IMR-90 (cell line): ENCODE measurements around the gene SHISA8. TPM values are rescaled to one million over a fixed set of nuclear protein-coding genes. Genes with fewer than 3 reads are reported as not detected.

ENCODE experiments used
- ATAC-seq: fragments of 200-7000 bp; cut with Tn5 transposase; 2 replicates; pipeline ENCODE4 v1.9.1; 2020; ENCODE audit warnings: low read depth, mild to moderate bottlenecking, moderate library complexity
- BruUV-seq: library from RNA; stranded (reverse); fragments of 400-500 nt; replicated peaks from 2 replicates; lab custom pipeline; 2021; lab: Mats Ljungman, UMichigan
- CTCF ChIA-PET: fragments of 300-600 bp; formaldehyde crosslinking; extraction: SDS; loops from one replicate; lab custom pipeline; 2021; ENCODE audit warnings: antibody characterized with exemption; lab: Yijun Ruan, JAX
- POLR2A ChIA-PET: fragments of 300-600 bp; sonication (Branson Sonifier 250); formaldehyde crosslinking; loops from one replicate; lab custom pipeline; 2022; ENCODE audit warnings: antibody characterized with exemption; ENCODE audit not compliant: unreplicated experiment; lab: Charles Lee
- DNase-seq: peaks from one replicate; pipeline ENCODE4 v3.0.0; 2013
- H2AFZ ChIP-seq: replicated peaks from 2 replicates; pipeline ENCODE3; 2013; ENCODE audit warnings: low read length, mild to moderate bottlenecking; ENCODE audit not compliant: poor library complexity
- H2AK5ac ChIP-seq: 2 replicates; pipeline ENCODE4 v1.6.1; 2013; ENCODE audit warnings: low read depth, low read length, inconsistent platforms
- H2AK9ac ChIP-seq: replicated peaks from 2 replicates; pipeline ENCODE3; 2013; ENCODE audit warnings: mild to moderate bottlenecking, low read depth, low read length, moderate library complexity; ENCODE audit not compliant: poor library complexity
- H2BK120ac ChIP-seq: 2 replicates; pipeline ENCODE4 v1.6.1; 2013; ENCODE audit warnings: low read depth, low read length, inconsistent platforms
- H2BK15ac ChIP-seq: 3 replicates; pipeline ENCODE4 v1.6.1; 2013; ENCODE audit warnings: low read depth, low read length, inconsistent platforms
- H2BK20ac ChIP-seq: 2 replicates; pipeline ENCODE4 v1.6.1; 2013; ENCODE audit warnings: low read depth, mild to moderate bottlenecking, inconsistent platforms, low read length, moderate library complexity
- H2BK5ac ChIP-seq: 2 replicates; pipeline ENCODE4 v1.6.1; 2013; ENCODE audit warnings: mild to moderate bottlenecking, low read depth, low read length, inconsistent platforms; ENCODE audit not compliant: poor library complexity, severe bottlenecking
- H3K14ac ChIP-seq: replicated peaks from 2 replicates; pipeline ENCODE4 v1.6.1; 2013; ENCODE audit warnings: low read depth, low read length, inconsistent platforms
- H3K18ac ChIP-seq: 2 replicates; pipeline ENCODE4 v1.6.1; 2013; ENCODE audit warnings: low read depth, low read length, control low read depth
- H3K23ac ChIP-seq: 2 replicates; pipeline ENCODE4 v1.6.1; 2013; ENCODE audit warnings: low read depth, low read length, inconsistent platforms
- H3K27ac ChIP-seq: 2 replicates; pipeline ENCODE4 v1.5.1; 2013; ENCODE audit warnings: mild to moderate bottlenecking, control low read depth, low read length; ENCODE audit not compliant: insufficient read depth
- H3K27me3 ChIP-seq: 2 replicates; pipeline ENCODE4 v1.6.1; 2013; ENCODE audit warnings: low read length; ENCODE audit not compliant: control insufficient read depth, insufficient read depth
- H3K36me3 ChIP-seq: 2 replicates; pipeline ENCODE4 v1.6.1; 2013; ENCODE audit warnings: low read length, mixed read lengths; ENCODE audit not compliant: control insufficient read depth, insufficient read depth
- H3K4ac ChIP-seq: 2 replicates; pipeline ENCODE4 v1.6.1; 2013; ENCODE audit warnings: low read depth, low read length, inconsistent platforms
- H3K4me1 ChIP-seq: 2 replicates; pipeline ENCODE4 v1.6.1; 2013; ENCODE audit warnings: low read length, mixed read lengths; ENCODE audit not compliant: control insufficient read depth, insufficient read depth
- H3K4me2 ChIP-seq: 2 replicates; pipeline ENCODE4 v1.6.1; 2013; ENCODE audit warnings: low read depth, mild to moderate bottlenecking, control low read depth, low read length, moderate library complexity
- H3K4me3 ChIP-seq: 2 replicates; pipeline ENCODE4 v1.5.1; 2013; ENCODE audit warnings: low read depth, mild to moderate bottlenecking, control low read depth, low read length, moderate library complexity; ENCODE audit not compliant: insufficient read depth
- H3K56ac ChIP-seq: 2 replicates; pipeline ENCODE4 v1.6.1; 2013; ENCODE audit warnings: low read length, inconsistent platforms; ENCODE audit not compliant: insufficient read depth; ENCODE audit errors: extremely low read depth
- H3K79me1 ChIP-seq, 2 experiments: 2 replicates each; pipeline ENCODE4 v1.6.1; 2013; ENCODE audit warnings: low read length in 2 of 2, inconsistent platforms in 1 of 2, low read depth in 1 of 2
- H3K9ac ChIP-seq: 2 replicates; pipeline ENCODE4 v1.6.1; 2013; ENCODE audit warnings: low read depth, low read length, control low read depth
- H3K9me1 ChIP-seq: 2 replicates; pipeline ENCODE4 v1.6.1; 2013; ENCODE audit warnings: low read length, inconsistent platforms; ENCODE audit not compliant: insufficient read depth
- H3K9me3 ChIP-seq: 2 replicates; pipeline ENCODE4 v1.6.1; 2013; ENCODE audit warnings: low read length; ENCODE audit not compliant: control insufficient read depth, insufficient read depth
- H4K20me1 ChIP-seq: 2 replicates; pipeline ENCODE4 v1.6.1; 2013; ENCODE audit warnings: low read length, inconsistent platforms; ENCODE audit not compliant: insufficient read depth
- H4K5ac ChIP-seq: 2 replicates; pipeline ENCODE4 v1.6.1; 2013; ENCODE audit warnings: mild to moderate bottlenecking, low read depth, low read length, control low read depth
- H4K8ac ChIP-seq, 2 experiments: 2 replicates each; pipeline ENCODE4 v1.6.1; 2013; ENCODE audit warnings: low read depth in 2 of 2, low read length in 2 of 2, control low read depth in 1 of 2, inconsistent platforms in 1 of 2
- H4K91ac ChIP-seq: 2 replicates; pipeline ENCODE4 v1.6.1; 2013; ENCODE audit warnings: low read depth, low read length, inconsistent platforms; ENCODE audit not compliant: insufficient read depth
- BHLHE40 ChIP-seq: fragments of 150-350 bp; IDR thresholded peaks from 2 replicates; pipeline ENCODE4 v1.6.1; 2016; ENCODE audit warnings: mild to moderate bottlenecking, low read depth, low read length
- CEBPB ChIP-seq: IDR thresholded peaks from 2 replicates; pipeline ENCODE4 v1.6.1; 2012; ENCODE audit warnings: low read depth, low read length, improper control_type of control experiment
- CHD1 ChIP-seq: IDR thresholded peaks from 2 replicates; pipeline ENCODE4 v1.6.1; 2012; ENCODE audit warnings: low read depth, low read length, improper control_type of control experiment
- FOS ChIP-seq: fragments of 150-350 bp; IDR thresholded peaks from 2 replicates; pipeline ENCODE4 v1.6.1; 2016; ENCODE audit warnings: low read depth, low read length
- MAFK ChIP-seq: IDR thresholded peaks from 2 replicates; pipeline ENCODE4 v1.6.1; 2012; ENCODE audit warnings: low read depth, low read length, improper control_type of control experiment
- NFE2L2 ChIP-seq: fragments of 150-350 bp; IDR thresholded peaks from 2 replicates; pipeline ENCODE4 v1.6.1; 2016; ENCODE audit warnings: low read depth, mild to moderate bottlenecking, low read length
- POLR2A ChIP-seq: IDR thresholded peaks from 2 replicates; pipeline ENCODE4 v1.6.1; 2012; ENCODE audit warnings: mild to moderate bottlenecking, low read depth, low read length
- RCOR1 ChIP-seq: IDR thresholded peaks from 2 replicates; pipeline ENCODE4 v1.6.1; 2012; ENCODE audit warnings: mild to moderate bottlenecking, low read length, improper control_type of control experiment; ENCODE audit not compliant: insufficient replicate concordance
- RFX5 ChIP-seq: IDR thresholded peaks from 2 replicates; pipeline ENCODE4 v1.8.0; 2012; ENCODE audit warnings: low read depth, mild to moderate bottlenecking, low read length, moderate library complexity
- WGBS, 2 experiments: methylation state at CpG; one replicate each; pipeline versions ENCODE4 v1.1.5 to v1.1.7; 2013; ENCODE audit warnings: missing lambda C conversion rate in 2 of 2; ENCODE audit not compliant: insufficient read length in 1 of 2; ENCODE audit errors: extremely low coverage in 2 of 2; 5-methylcytosine and 5-hydroxymethylcytosine counted together
- dilution Hi-C: fragments of 300-500 bp; cut with HindIII; formaldehyde crosslinking; loops from one replicate; pipeline ENCODE4 v1.14.3; 2018; ENCODE audit warnings: low sequenced_read_pairs; ENCODE audit not compliant: unreplicated experiment
- in situ Hi-C: fragments of 300-500 bp; cut with MboI; formaldehyde crosslinking; loops from 3 replicates; pipeline ENCODE4 v1.14.3; 2019; ENCODE audit warnings: low sequenced_read_pairs, inconsistent platforms, mixed read lengths
- intact Hi-C: fragments of 100-400 bp; cut with micrococcal nuclease; formaldehyde crosslinking; loops from 2 replicates; pipeline ENCODE4 v1.10.0; 2022
- polyA plus RNA-seq, 3 experiments: library from polyadenylated mRNA; depleted of rRNA; stranded (reverse); fragments of >200 nt; gene quantifications; 2 replicates each; pipeline ENCODE4 v1.2.3, GENCODE V29; 2012; ENCODE audit warnings: low replicate concordance in 1 of 3
- total RNA-seq: library from RNA; depleted of rRNA; stranded (reverse); fragments of >200 nt; gene quantifications from 2 replicates; pipeline ENCODE4 v1.2.3, GENCODE V29; 2012
- TF ChIP-seq, protein P1 (sequence below): fragments of 150-350 bp; IDR thresholded peaks from 2 replicates; pipeline ENCODE4 v1.6.1; 2016; ENCODE audit warnings: low read depth, mild to moderate bottlenecking, low read length, moderate library complexity, borderline replicate concordance
- TF ChIP-seq, protein P2 (sequence below): fragments of 150-350 bp; IDR thresholded peaks from 2 replicates; pipeline ENCODE4 v1.6.1; 2017; ENCODE audit warnings: mild to moderate bottlenecking, antibody characterized with exemption, low read length, low read depth

SHISA8 gene
- total and polyA plus RNA-seq, 2 of the 4 experiments (the other 2 are of a cell fraction), result not detected

- Histone ChIP-seq H3K27me3 (no peaks in the 10 kb centered on the region), H3K36me3 (no peaks in the 10 kb centered on the region), H3K27ac (no peak overlapping the region), H3K79me1 (no peaks in the 10 kb centered on the region), H2BK5ac (no peak overlapping the region), H3K4me2 (no peak overlapping the region), H2AK5ac (no peak overlapping the region), H3K4me1 (peaks cover 2% of the 10 kb centered on the region; the same call in 1 of the 2 replicates), H3K18ac (no peak overlapping the region), H3K9me3 (no peaks in the 10 kb centered on the region), H2BK20ac (no peak overlapping the region), H3K14ac (no peak overlapping the region), H4K8ac (no peak overlapping the region), H4K20me1 (no peaks in the 10 kb centered on the region; the same call in 1 of the 2 replicates), H3K9me1 (no peaks in the 10 kb centered on the region; the same call in 1 of the 2 replicates), H2BK15ac (no peak overlapping the region), H3K56ac (no peak overlapping the region), H2BK120ac (no peak overlapping the region), H2AFZ (no peak overlapping the region), H4K91ac (no peak overlapping the region), H3K4ac (no peak overlapping the region), H3K9ac (no peak overlapping the region), H3K4me3 (no peak overlapping the region), H2AK9ac (no peak overlapping the region), H3K23ac (no peak overlapping the region), H4K5ac (no peak overlapping the region)
- intact Hi-C loops, result no loop called here
- dilution Hi-C loops, result no loop called here
- ChIA-PET POLR2A (no interaction called here), CTCF (interaction anchor here (0.9 kb wide), 1 partner anchor 238 kb away, joined by 3 read pairs; no protein-coding TSS in a partner anchor)
- no peak for TF ChIP-seq POLR2A
- no peak for TF ChIP-seq RFX5
- TF ChIP-seq, protein P1, sequence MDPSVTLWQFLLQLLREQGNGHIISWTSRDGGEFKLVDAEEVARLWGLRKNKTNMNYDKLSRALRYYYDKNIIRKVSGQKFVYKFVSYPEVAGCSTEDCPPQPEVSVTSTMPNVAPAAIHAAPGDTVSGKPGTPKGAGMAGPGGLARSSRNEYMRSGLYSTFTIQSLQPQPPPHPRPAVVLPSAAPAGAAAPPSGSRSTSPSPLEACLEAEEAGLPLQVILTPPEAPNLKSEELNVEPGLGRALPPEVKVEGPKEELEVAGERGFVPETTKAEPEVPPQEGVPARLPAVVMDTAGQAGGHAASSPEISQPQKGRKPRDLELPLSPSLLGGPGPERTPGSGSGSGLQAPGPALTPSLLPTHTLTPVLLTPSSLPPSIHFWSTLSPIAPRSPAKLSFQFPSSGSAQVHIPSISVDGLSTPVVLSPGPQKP, result no peak
- TF ChIP-seq FOS, result no peak
- TF ChIP-seq CEBPB, result no peak
- no peak for TF ChIP-seq NFE2L2
- TF ChIP-seq MAFK, result no peak
- no peak for TF ChIP-seq CHD1
- TF ChIP-seq BHLHE40, result no peak
- TF ChIP-seq, protein P2, sequence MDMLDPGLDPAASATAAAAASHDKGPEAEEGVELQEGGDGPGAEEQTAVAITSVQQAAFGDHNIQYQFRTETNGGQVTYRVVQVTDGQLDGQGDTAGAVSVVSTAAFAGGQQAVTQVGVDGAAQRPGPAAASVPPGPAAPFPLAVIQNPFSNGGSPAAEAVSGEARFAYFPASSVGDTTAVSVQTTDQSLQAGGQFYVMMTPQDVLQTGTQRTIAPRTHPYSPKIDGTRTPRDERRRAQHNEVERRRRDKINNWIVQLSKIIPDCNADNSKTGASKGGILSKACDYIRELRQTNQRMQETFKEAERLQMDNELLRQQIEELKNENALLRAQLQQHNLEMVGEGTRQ, result no peak
- no peak for TF ChIP-seq RCOR1
- ATAC-seq (no peak), DNase-seq (no peak)
- no TSS peak for BruUV-seq
- in situ Hi-C loops, result no loop called here
- WGBS, 2 experiments, result 100% methylated on average over 6 of the region's 17 CpGs; no CpG with 5 or more reads in 1 of the 2 experiments
Measured at GRCh38 chr22:41934284-41935014, 19.6 kb upstream of the SHISA8 start.
